Endodermal cell (in vitro differentiated cells): Measurements from ENCODE around the gene MYLK4. TPM values are rescaled to one million over a fixed set of nuclear protein-coding genes. Genes with fewer than 3 reads are reported as not detected.

Source experiments
- DNase-seq: peaks from one replicate; pipeline ENCODE4 v3.0.0-alpha.2; 2017
- H3K27ac ChIP-seq: 2 replicates; pipeline ENCODE4 v1.5.1; 2013; ENCODE audit warnings: mild to moderate bottlenecking, low read depth, low read length, moderate library complexity
- H3K27me3 ChIP-seq: 2 replicates; pipeline ENCODE4 v1.6.1; 2013; ENCODE audit warnings: mild to moderate bottlenecking, low read length, moderate library complexity; ENCODE audit not compliant: insufficient read depth, control insufficient read depth, poor library complexity, severe bottlenecking
- H3K36me3 ChIP-seq: 2 replicates; pipeline ENCODE4 v1.7.0; 2013; ENCODE audit warnings: mild to moderate bottlenecking, low read length, moderate library complexity; ENCODE audit not compliant: control insufficient read depth, insufficient read depth
- H3K4me1 ChIP-seq: one replicate; pipeline ENCODE4 v1.7.0; 2013; ENCODE audit warnings: low read length; ENCODE audit not compliant: control insufficient read depth, insufficient read depth
- H3K4me3 ChIP-seq: 2 replicates; pipeline ENCODE4 v1.5.1; 2013; ENCODE audit warnings: mild to moderate bottlenecking, low read length, moderate library complexity
- H3K9ac ChIP-seq: 2 replicates; pipeline ENCODE4 v1.6.1; 2013; ENCODE audit warnings: mild to moderate bottlenecking, low read length, moderate library complexity; ENCODE audit not compliant: poor library complexity, severe bottlenecking; ENCODE audit errors: extremely low read depth
- H3K9me3 ChIP-seq: 2 replicates; pipeline ENCODE4 v1.6.1; 2013; ENCODE audit warnings: mild to moderate bottlenecking, low read length, moderate library complexity; ENCODE audit not compliant: control insufficient read depth
- H3K27ac Mint-ChIP-seq: 2 replicates; pipeline ENCODE4 v1.8.0; 2020; ENCODE audit warnings: mixed read lengths
- H3K27me3 Mint-ChIP-seq: 2 replicates; pipeline ENCODE4 v1.8.0; 2021; ENCODE audit warnings: mild to moderate bottlenecking, mixed read lengths; ENCODE audit not compliant: insufficient read depth
- H3K36me3 Mint-ChIP-seq: 2 replicates; pipeline ENCODE4 v1.8.0; 2020; ENCODE audit warnings: low read depth, mixed read lengths
- H3K4me1 Mint-ChIP-seq: 2 replicates; pipeline ENCODE4 v1.8.0; 2020; ENCODE audit warnings: mixed read lengths
- H3K4me3 Mint-ChIP-seq: 2 replicates; pipeline ENCODE4 v1.8.0; 2020; ENCODE audit warnings: mild to moderate bottlenecking, moderate library complexity, mixed read lengths
- H3K9me3 Mint-ChIP-seq: 2 replicates; pipeline ENCODE4 v1.8.0; 2020; ENCODE audit warnings: mild to moderate bottlenecking, mixed read lengths
- WGBS, 2 experiments: methylation state at CpG; one replicate each; pipeline versions ENCODE4 v1.1.5 to v1.1.7; 2013; ENCODE audit warnings: missing lambda C conversion rate in 2 of 2, mixed read lengths in 1 of 2; ENCODE audit not compliant: insufficient coverage in 1 of 2, insufficient read length in 1 of 2; 5-methylcytosine and 5-hydroxymethylcytosine counted together
- total RNA-seq, 2 donors: library from RNA; stranded (reverse); fragmentation: NEBNext Ultra II Directional in 1 of 2; extraction: Animal tissue kit (Norgen Biotek cat#: 25700) in 1 of 2; gene quantifications; 2 replicates in 1 of 2; 3 replicates in 1 of 2; pipeline ENCODE4 v1.2.1, GENCODE V29; 2021
- TF ChIP-seq, protein P1 (sequence below): fragments of 200-600 bp; sonication (generic); conservative IDR thresholded peaks from 2 replicates; pipeline ENCODE4 v1.5.0; 2021; ENCODE audit warnings: antibody characterized with exemption, mild to moderate bottlenecking

MYLK4 gene
- total RNA-seq, 2 donors from 2014 or later, result 0.18 to 0.20 TPM

DNA sequence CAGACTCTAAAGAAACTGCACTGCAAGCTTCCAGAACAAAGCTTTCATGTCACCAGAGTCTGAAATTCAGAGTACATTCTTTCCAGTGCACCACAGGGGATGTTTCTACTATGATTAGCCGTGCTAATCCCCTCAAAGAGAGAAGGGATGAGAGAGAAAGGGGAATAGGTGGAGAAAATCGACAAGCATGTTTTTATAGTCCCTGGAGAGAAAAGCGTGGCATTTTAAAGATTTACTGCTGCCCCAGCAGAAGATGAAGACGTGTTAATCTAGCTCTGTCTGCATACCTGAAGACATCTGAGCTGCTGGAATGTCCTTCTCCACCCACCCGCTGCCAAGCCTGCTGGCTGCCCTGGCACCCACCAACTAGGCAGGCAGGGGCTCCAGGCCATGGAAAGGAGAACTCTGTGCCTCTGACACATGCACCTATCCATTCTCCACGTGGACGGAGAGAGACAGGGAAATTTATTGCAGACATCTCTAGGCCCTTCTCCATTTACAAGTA, 4.1 kb downstream of the MYLK4 start:
- TF ChIP-seq, protein P1, sequence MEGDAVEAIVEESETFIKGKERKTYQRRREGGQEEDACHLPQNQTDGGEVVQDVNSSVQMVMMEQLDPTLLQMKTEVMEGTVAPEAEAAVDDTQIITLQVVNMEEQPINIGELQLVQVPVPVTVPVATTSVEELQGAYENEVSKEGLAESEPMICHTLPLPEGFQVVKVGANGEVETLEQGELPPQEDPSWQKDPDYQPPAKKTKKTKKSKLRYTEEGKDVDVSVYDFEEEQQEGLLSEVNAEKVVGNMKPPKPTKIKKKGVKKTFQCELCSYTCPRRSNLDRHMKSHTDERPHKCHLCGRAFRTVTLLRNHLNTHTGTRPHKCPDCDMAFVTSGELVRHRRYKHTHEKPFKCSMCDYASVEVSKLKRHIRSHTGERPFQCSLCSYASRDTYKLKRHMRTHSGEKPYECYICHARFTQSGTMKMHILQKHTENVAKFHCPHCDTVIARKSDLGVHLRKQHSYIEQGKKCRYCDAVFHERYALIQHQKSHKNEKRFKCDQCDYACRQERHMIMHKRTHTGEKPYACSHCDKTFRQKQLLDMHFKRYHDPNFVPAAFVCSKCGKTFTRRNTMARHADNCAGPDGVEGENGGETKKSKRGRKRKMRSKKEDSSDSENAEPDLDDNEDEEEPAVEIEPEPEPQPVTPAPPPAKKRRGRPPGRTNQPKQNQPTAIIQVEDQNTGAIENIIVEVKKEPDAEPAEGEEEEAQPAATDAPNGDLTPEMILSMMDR, result no peak

GRCh38 chr6:2745246-2745645, 5.5 kb downstream of the MYLK4 start:
- TF ChIP-seq, protein P1, result no peak

More for the DNA sequence above, 4.1 kb downstream of the MYLK4 start:
- Mint-ChIP-seq H3K27me3 (peaks cover 20% of the 10 kb centered on the region), H3K27ac (no peak overlapping the region), H3K4me3 (no peak overlapping the region), H3K9me3 (no peaks in the 10 kb centered on the region), H3K36me3 (no peaks in the 10 kb centered on the region), H3K4me1 (peaks cover 13% of the 10 kb centered on the region)
- WGBS, 2 experiments, result 35 to 44% methylated on average over 7 of the region's 7 CpGs
- Histone ChIP-seq H3K9ac (no peak overlapping the region), H3K4me3 (no peak overlapping the region), H3K27me3 (no peaks in the 10 kb centered on the region), H3K4me1 (peaks cover 8% of the 10 kb centered on the region), H3K9me3 (no peaks in the 10 kb centered on the region), H3K36me3 (no peaks in the 10 kb centered on the region), H3K27ac (peak overlapping the region; percentile 15)
- peak; percentile 74 for DNase-seq

GRCh38 chr6:2744778-2745177, 5.9 kb downstream of the MYLK4 start:
- Mint-ChIP-seq H3K4me1 (peaks cover 11% of the 10 kb centered on the region), H3K36me3 (no peaks in the 10 kb centered on the region), H3K27me3 (peaks cover 17% of the 10 kb centered on the region), H3K9me3 (no peaks in the 10 kb centered on the region), H3K4me3 (no peak overlapping the region), H3K27ac (no peak overlapping the region)
- Histone ChIP-seq H3K27ac (no peak overlapping the region), H3K4me3 (no peak overlapping the region), H3K4me1 (peaks cover 8% of the 10 kb centered on the region), H3K9ac (no peak overlapping the region), H3K36me3 (no peaks in the 10 kb centered on the region), H3K9me3 (no peaks in the 10 kb centered on the region), H3K27me3 (no peaks in the 10 kb centered on the region)
- DNase-seq, result no peak
- WGBS, 2 experiments, result 88 to 95% methylated on average over 6 to 8 of the region's 8 CpGs
- TF ChIP-seq, protein P1, result no peak

More at GRCh38 chr6:2745246-2745645, 5.5 kb downstream of the MYLK4 start:
- 96 to 100% methylated on average over 1 to 3 of the region's 4 CpGs for WGBS, 2 experiments
- Histone ChIP-seq H3K27ac (no peak overlapping the region), H3K9ac (no peak overlapping the region), H3K27me3 (no peaks in the 10 kb centered on the region), H3K9me3 (no peaks in the 10 kb centered on the region), H3K36me3 (no peaks in the 10 kb centered on the region), H3K4me3 (no peak overlapping the region), H3K4me1 (peaks cover 8% of the 10 kb centered on the region)
- Mint-ChIP-seq H3K27me3 (peaks cover 17% of the 10 kb centered on the region), H3K36me3 (no peaks in the 10 kb centered on the region), H3K4me1 (peaks cover 13% of the 10 kb centered on the region), H3K27ac (no peak overlapping the region), H3K9me3 (no peaks in the 10 kb centered on the region), H3K4me3 (no peak overlapping the region)
- no peak for DNase-seq
